ENCODE data around the gene TEX44. TPM values are rescaled to one million over a fixed set of nuclear protein-coding genes. Genes with fewer than 3 reads are reported as not detected.
"Not testable (repeated sequence)": the region's sequence is repeated elsewhere in the genome, so short reads cannot be mapped to it uniquely, and the experiment has no call there.

TEX44 gene
- total RNA-seq, 2 experiments from 2014 or later, result not detected

DNA sequence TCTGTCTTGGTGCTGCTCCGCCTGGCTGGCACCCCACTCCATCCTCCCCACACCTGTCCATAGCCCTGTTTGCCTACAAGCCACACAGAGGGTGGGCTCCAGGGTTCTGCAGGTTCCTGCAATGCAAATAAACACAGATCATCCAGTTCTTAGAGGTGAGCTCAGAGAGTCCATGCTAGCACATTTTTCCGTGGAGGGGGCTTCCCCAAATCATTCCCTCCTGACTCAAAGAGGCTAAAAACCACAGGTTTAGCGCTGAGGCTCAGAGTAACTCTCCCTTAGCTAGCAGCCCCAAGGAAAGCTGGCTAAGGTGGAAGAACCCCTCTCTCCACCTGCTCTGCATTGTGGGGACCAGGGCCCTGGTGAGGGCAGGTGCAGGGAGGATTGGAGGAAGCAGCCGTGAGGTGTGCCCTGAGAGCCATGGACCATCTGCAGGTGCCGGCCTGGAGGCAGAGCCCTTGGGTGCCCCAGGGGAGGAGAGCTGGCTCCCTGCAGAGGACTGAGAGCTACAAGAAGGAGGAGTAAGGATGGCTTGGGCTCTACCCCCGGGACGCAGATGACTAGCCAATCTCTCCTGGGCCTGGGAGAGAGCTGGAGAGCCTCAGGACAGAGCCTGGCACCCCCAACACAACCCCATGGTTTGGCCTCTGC, 23.8 kb upstream of the TEX44 start:
- Mint-ChIP-seq H3K27ac (no peak overlapping the region), H3K27me3 (no peaks in the 10 kb centered on the region), H3K4me1 (ENCODE audit: low read depth) (no peaks in the 10 kb centered on the region), H3K36me3 (ENCODE audit: low read depth) (no peaks in the 10 kb centered on the region), H3K9me3 (no peaks in the 10 kb centered on the region), H3K4me3 (no peak overlapping the region)
- CTCF ChIA-PET, result no interaction called here
- intact Hi-C loops (cut with DNase I, micrococcal nuclease), result no loop called here
- no peak for ATAC-seq (ENCODE audit: poor library complexity)
- no peak for TF ChIP-seq CTCF (IDR thresholded peaks at IDR 0.05)
- Histone ChIP-seq H3K27me3 (ENCODE audit: control insufficient read depth in 1 of 2, insufficient read depth in 2 of 2, low read length in 2 of 2) (peaks cover 0 to 3% of the 10 kb centered on the region in 2 experiments), H3K4me1 (ENCODE audit: insufficient read depth, low read length) (no peaks in the 10 kb centered on the region), H3K36me3 (ENCODE audit: insufficient read depth, low read length) (no peaks in the 10 kb centered on the region), H3K9me3 (ENCODE audit: control insufficient read depth in 1 of 2, insufficient read depth in 1 of 2, low read length in 2 of 2) (no peaks in the 10 kb centered on the region), H3K27ac (ENCODE audit: low read depth in 1 of 2, low read length in 2 of 2) (no peak overlapping the region), H3K4me3 (ENCODE audit: low read length) (no peak overlapping the region)
- DNase-seq, result no peak
- POLR2A ChIA-PET, result no interaction called here

DNA sequence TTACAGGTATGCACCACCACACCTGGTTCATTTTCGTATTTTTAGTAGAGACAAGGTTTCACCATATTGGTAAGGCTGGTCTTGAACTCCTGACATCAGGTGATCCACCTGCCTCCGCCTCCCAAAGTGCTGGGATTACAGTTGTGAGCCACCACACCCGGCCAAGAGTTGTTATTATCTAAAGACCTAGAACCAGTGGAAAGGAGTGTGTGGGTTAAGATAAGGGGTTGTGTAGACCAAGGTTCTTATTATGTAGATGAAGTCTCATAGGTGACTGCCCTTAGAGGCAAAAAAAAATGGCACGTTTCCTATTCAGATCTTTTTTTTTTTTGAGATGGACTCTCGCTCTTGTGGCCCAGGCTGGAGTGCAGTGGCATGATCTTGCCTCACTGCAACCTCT, 21.7 kb upstream of the TEX44 start:
- POLR2A ChIA-PET, result interaction anchor here (0.6 kb wide), 1 partner anchor 143 kb away, joined by 3 read pairs; no protein-coding TSS in a partner anchor

GRCh38 chr2:231571661-231572191, 20.9 kb upstream of the TEX44 start:
- peaks cover 0 to 3% of the 10 kb centered on the region in 2 experiments for H3K27me3 ChIP-seq (ENCODE audit: control insufficient read depth in 1 of 2, insufficient read depth in 2 of 2, low read length in 2 of 2)
- H3K4me3 ChIP-seq (ENCODE audit: low read length), result no peak overlapping the region
- Mint-ChIP-seq H3K4me3 (no peak overlapping the region), H3K27me3 (no peaks in the 10 kb centered on the region), H3K36me3 (ENCODE audit: low read depth) (no peaks in the 10 kb centered on the region), H3K27ac (no peak overlapping the region), H3K9me3 (no peaks in the 10 kb centered on the region), H3K4me1 (ENCODE audit: low read depth) (no peaks in the 10 kb centered on the region)
- DNase-seq, result no peak
- no peak for ATAC-seq (ENCODE audit: poor library complexity)
- CTCF ChIA-PET, result no interaction called here
- no peak overlapping the region for H3K27ac ChIP-seq (ENCODE audit: low read depth in 1 of 2, low read length in 2 of 2)
- H3K9me3 ChIP-seq (ENCODE audit: control insufficient read depth in 1 of 2, insufficient read depth in 1 of 2, low read length in 2 of 2), result peaks cover 0 to 5% of the 10 kb centered on the region in 2 experiments
- TF ChIP-seq CTCF (IDR thresholded peaks at IDR 0.05), result no peak
- no peaks in the 10 kb centered on the region for H3K4me1 ChIP-seq (ENCODE audit: insufficient read depth, low read length)
- POLR2A ChIA-PET, result no interaction called here
- intact Hi-C loops (cut with DNase I, micrococcal nuclease), result no loop called here
- no peaks in the 10 kb centered on the region for H3K36me3 ChIP-seq (ENCODE audit: insufficient read depth, low read length)

More for the DNA sequence above, 21.7 kb upstream of the TEX44 start:
- H3K4me3 ChIP-seq (ENCODE audit: low read length); intact Hi-C loops (cut with DNase I, micrococcal nuclease); DNase-seq; H3K27me3 Mint-ChIP-seq; H3K36me3 ChIP-seq (ENCODE audit: insufficient read depth, low read length); H3K9me3 Mint-ChIP-seq; ATAC-seq (ENCODE audit: poor library complexity); H3K4me3 Mint-ChIP-seq; H3K27ac Mint-ChIP-seq; H3K36me3 Mint-ChIP-seq (ENCODE audit: low read depth); H3K9me3 ChIP-seq (ENCODE audit: control insufficient read depth in 1 of 2, insufficient read depth in 1 of 2, low read length in 2 of 2); CTCF ChIA-PET; H3K27me3 ChIP-seq (ENCODE audit: control insufficient read depth in 1 of 2, insufficient read depth in 2 of 2, low read length in 2 of 2); H3K4me1 Mint-ChIP-seq (ENCODE audit: low read depth); H3K27ac ChIP-seq (ENCODE audit: low read depth in 1 of 2, low read length in 2 of 2); H3K4me1 ChIP-seq (ENCODE audit: insufficient read depth, low read length): not testable (repeated sequence)

DNA sequence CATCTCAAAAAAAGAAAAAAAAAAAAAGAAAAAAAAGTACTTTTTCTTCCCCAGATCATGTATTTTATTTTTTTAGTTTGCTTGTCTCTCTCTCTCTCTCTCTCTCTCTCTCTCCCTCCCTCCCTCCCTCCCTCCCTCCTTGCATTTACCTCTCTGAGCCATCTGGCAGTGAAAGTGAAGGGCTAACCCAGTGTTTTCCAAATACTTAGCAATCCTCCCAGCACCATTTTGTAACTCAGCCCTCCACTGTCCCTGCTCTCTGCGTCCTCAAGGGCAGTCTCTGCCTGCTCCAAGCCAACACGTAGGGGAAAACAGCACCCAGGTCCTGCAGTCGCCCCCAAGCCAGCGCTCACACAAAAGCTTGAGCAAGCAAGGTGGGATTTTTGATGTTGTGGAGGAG, 19.6 kb upstream of the TEX44 start:
- Mint-ChIP-seq H3K36me3 (ENCODE audit: low read depth) (no peaks in the 10 kb centered on the region), H3K4me3 (no peak overlapping the region), H3K4me1 (ENCODE audit: low read depth) (no peaks in the 10 kb centered on the region), H3K27me3 (no peaks in the 10 kb centered on the region), H3K9me3 (no peaks in the 10 kb centered on the region), H3K27ac (no peak overlapping the region)
- H3K4me1 ChIP-seq (ENCODE audit: insufficient read depth, low read length), result no peaks in the 10 kb centered on the region
- TF ChIP-seq CTCF (IDR thresholded peaks at IDR 0.05), result no peak
- no peaks in the 10 kb centered on the region for H3K36me3 ChIP-seq (ENCODE audit: insufficient read depth, low read length)
- ATAC-seq (ENCODE audit: poor library complexity) (no peak), DNase-seq (no peak)
- H3K4me3 ChIP-seq (ENCODE audit: low read length), result no peak overlapping the region
- ChIA-PET POLR2A (no interaction called here), CTCF (no interaction called here)
- H3K27ac ChIP-seq (ENCODE audit: low read depth in 1 of 2, low read length in 2 of 2), result no peak overlapping the region
- peaks cover 0 to 5% of the 10 kb centered on the region in 2 experiments for H3K9me3 ChIP-seq (ENCODE audit: control insufficient read depth in 1 of 2, insufficient read depth in 1 of 2, low read length in 2 of 2)
- peaks cover 0 to 3% of the 10 kb centered on the region in 2 experiments for H3K27me3 ChIP-seq (ENCODE audit: control insufficient read depth in 1 of 2, insufficient read depth in 2 of 2, low read length in 2 of 2)
- intact Hi-C loops (cut with DNase I, micrococcal nuclease), result no loop called here

Measured in CD4-positive, alpha-beta T cell (primary cell).